GM12875 (cell line): ENCODE measurements around the gene PHOSPHO1.
"Not testable (repeated sequence)": the region's sequence is repeated elsewhere in the genome, so short reads cannot be mapped to it uniquely, and the experiment has no call there.

ENCODE experiments used
- H3K4me3 ChIP-seq: one replicate; pipeline ENCODE4 v1.5.1; 2011; ENCODE audit warnings: low read depth, low read length, control low read depth
- TF ChIP-seq, protein P1 (sequence below): IDR thresholded peaks from 2 replicates; pipeline ENCODE4 v1.5.1; 2011; ENCODE audit warnings: low read depth, mild to moderate bottlenecking, control low read depth, inconsistent platforms, low read length, moderate library complexity, borderline replicate concordance; ENCODE audit not compliant: insufficient read depth

Gene PHOSPHO1

DNA sequence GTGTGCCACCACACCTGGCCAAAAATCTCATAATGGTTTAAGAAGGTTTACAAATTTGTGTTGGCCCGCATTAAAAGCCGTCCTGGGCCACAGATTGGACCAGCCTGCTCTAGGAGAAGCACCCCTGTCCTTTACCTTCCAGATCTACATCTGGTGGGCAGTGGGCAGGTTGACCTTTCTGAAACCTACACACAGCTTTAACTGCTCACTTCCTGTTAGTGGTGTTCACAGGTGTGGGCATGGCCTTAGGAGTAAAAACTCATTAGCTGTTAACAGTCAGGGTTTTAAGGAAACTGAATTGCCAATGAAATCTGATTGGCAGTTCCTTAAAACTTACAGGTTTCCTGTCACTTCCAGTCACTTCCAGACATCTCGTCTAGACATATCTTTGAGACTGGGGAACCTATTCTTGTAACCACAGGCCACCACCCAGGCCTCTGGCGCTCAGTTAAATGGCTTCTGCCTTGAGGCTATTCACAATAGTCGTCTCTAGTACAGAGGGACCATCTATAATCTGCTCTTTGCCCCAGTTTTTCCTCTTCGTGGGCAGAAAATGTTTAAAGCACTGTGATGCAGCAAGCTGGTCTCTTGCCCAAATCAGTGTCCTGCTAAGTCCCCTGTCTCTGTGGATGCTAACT lies 49.5 kb downstream of the PHOSPHO1 start:
- TF ChIP-seq, protein P1, sequence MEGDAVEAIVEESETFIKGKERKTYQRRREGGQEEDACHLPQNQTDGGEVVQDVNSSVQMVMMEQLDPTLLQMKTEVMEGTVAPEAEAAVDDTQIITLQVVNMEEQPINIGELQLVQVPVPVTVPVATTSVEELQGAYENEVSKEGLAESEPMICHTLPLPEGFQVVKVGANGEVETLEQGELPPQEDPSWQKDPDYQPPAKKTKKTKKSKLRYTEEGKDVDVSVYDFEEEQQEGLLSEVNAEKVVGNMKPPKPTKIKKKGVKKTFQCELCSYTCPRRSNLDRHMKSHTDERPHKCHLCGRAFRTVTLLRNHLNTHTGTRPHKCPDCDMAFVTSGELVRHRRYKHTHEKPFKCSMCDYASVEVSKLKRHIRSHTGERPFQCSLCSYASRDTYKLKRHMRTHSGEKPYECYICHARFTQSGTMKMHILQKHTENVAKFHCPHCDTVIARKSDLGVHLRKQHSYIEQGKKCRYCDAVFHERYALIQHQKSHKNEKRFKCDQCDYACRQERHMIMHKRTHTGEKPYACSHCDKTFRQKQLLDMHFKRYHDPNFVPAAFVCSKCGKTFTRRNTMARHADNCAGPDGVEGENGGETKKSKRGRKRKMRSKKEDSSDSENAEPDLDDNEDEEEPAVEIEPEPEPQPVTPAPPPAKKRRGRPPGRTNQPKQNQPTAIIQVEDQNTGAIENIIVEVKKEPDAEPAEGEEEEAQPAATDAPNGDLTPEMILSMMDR, result no peak
- no peak overlapping the region for H3K4me3 ChIP-seq

DNA sequence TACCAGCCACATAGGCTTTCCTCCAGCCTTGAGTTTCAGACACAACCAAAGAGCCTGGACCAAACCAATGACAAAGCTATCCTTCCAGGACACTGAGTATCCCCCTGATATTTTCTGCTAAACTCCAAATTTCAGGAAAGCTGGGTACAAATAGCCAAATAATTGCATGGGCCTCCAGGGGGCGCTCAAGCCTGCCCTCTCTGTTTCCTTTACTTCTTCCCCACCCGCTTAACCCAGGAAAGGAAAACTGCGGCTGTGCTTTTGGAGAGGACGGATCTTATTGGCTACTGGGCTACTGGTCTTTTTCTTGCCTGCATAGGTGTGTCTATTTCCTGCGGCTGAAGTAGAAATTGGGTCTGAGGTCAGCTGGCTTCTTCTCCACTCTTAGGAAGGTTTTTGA lies 50.3 kb downstream of the PHOSPHO1 start:
- no peak overlapping the region for H3K4me3 ChIP-seq
- TF ChIP-seq, protein P1, result peak; percentile 71

DNA sequence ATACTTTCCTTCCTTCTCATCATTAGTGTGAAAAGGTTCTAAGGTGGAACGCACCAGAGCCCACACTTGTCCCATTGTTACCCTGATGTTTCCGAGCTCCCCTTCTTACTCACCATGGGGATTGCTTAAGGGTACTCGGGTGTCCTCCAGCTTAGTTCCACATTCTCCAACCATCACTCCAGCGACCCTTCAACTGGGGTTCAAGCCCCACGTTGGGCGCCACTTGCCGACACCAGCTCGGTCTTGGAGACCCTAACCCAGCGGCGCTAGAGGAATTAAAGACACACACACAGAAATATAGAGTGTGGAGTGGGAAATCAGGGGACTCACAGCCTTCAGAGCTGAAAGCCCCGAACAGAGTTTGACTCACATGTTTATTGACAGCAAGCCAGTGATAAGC lies 54.6 kb downstream of the PHOSPHO1 start:
- H3K4me3 ChIP-seq, result not testable (repeated sequence)
